ENCODE data around the gene EEPD1.

- no peak for TF ChIP-seq POLR2A (IDR thresholded peaks at IDR 0.05)
- TF ChIP-seq CTCF (IDR thresholded peaks at IDR 0.05) = no peak
These were observed 14.5 kb downstream of the EEPD1 start for GRCh38 chr7:36167403-36168050.

Data from Peyer's patch (tissue), 4 donors.